Stimulated activated naive CD4-positive, alpha-beta T cell treated with Interleukin-2 at 50 U/mL for 16 hours (primary cell): ENCODE results near the gene CCDC57.
"Not testable (repeated sequence)": the region's sequence is repeated elsewhere in the genome, so short reads cannot be mapped to it uniquely, and the experiment has no call there.

ENCODE experiments used
- DNase-seq: peaks from one replicate; lab custom pipeline; 2025; lab: John Stamatoyannopoulos, UW

Gene CCDC57

GRCh38 chr17:82212331-82213250 lies at the start of gene CCDC57:
Gene CCDC57, minus strand, starts transcription at chr17:82212842. Its CDS starts 10,898 bp downstream, at chr17:82201944.
- DNase-seq = peak; percentile 65

DNA sequence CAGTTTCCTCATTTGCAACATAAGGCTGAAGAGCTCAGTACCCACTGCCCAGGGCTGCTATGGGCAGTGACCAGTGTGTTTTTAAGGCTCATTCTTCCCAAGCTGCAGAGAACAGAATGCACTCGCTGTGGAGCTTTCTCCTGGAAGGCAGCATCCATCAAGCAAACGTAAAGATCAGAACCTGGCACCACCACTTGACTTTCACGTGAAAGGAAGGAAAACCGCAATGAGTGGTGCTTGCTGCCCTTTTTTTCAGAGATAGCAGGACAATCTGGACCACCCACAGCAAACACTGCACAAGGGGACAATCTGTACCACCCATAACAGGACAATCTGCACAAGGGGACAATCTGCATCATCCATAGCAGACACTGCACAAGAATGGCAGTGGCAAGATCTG lies 49.7 kb upstream of the CCDC57 start:
- DNase-seq = no peak

GRCh38 chr17:82259972-82260961 lies 47.6 kb upstream of the CCDC57 start:
- not testable (repeated sequence) for DNase-seq

DNA sequence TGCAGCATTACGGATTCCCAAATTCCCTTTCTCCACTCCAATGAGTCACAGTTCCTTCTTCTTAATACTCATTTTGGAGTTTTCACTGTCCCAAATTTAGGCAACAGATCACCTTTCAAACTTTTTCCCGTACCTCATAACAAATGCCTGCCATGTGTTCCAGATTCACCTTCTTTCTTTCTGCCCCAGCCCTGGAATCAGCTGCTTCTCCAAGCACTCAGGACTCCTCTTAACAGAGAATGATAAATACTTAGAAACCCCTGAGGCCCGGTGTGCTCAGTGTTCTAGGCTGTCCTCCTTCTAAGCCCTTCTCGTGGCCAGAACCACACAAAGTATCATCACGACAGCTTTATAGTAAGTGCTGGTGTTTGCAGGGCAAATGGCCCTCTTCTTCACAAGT lies 45.9 kb upstream of the CCDC57 start:
- no peak for DNase-seq

- peak; percentile 56 for DNase-seq
These were observed 44.8 kb upstream of the CCDC57 start for GRCh38 chr17:82257473-82257872.

GRCh38 chr17:82256242-82256885 lies 43.7 kb upstream of the CCDC57 start:
- DNase-seq = no peak

DNA sequence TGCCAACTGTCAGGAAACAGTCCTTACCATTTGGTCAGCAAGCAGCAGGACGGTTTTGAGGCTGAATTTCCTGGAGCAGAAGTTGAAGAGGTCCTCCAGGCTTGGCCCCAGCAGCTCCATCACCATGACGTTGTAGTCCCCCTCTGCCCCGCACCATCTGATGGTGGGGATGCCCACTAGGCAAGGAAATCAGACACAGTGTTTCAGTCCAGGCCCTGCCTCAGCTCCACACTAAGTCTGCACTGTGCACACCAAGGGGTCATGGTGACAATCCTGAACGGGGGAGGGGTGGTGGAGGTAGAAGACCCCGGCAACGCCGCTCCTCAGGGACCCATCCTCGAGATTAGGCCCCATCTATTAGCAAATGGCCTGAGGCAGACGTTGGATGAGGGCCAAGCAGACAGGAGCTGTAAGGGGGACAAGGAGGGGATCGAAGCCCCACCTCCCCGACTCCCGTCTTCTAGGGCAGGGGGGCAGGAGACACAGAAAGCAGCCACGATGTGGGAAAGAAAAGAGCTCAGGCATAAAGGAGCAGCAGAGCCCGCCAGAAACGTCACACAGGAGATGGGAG lies 42.8 kb upstream of the CCDC57 start:
- DNase-seq = no peak

- not testable (repeated sequence) for DNase-seq
These were observed 42.1 kb upstream of the CCDC57 start for GRCh38 chr17:82254746-82255145.

DNA sequence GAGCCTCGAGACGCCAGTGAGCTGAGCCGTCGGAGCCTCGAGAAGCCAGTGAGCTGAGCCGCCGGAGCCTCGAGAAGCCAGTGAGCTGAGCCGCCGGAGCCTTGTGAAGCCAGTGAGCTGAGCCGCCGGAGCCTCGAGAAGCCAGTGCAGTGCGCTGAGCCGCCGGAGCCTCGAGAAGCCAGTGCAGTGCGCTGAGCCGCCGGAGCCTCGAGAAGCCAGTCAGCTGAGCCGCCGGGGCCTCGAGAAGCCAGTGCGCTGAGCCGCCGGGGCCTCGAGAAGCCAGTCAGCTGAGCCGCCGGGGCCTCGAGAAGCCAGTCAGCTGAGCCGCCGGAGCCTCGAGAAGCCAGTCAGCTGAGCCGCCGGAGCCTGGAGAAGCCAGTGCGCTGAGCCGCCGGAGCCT lies 41.5 kb upstream of the CCDC57 start:
- DNase-seq = not testable (repeated sequence)

- no peak for DNase-seq
These were observed 40.5 kb upstream of the CCDC57 start for GRCh38 chr17:82253179-82253544.

DNA sequence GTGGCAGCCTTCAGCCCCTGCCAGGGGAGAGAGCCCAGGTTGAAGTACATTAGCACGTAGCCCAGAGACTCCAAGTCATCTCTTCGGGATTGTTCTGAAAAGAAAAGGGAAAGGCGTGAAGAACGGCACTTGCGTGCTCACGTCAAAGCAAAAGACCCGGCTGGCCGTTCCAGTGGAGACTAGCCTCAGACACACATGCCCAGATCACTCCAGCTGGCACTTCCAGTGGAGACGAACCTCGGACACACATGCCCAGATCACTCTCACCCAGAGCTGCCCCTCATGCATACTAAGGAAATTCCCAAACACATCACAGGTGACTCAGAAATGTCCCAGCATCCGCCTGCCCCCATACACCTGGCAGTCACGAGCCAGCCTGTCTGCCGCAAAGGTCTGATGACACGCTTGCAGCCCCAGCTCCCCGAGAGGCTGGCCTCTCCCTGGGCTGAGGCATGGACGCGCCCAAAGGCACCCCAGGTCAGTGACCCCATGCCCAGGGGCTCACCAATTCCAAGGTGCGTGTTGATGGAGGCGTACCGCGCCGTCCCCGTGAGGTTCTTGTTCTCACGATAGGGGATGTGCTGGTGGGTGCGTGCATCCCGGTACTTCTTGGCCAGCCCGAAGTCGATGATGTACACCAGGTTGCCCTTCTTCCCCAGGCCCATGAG lies 40.0 kb upstream of the CCDC57 start:
- no peak for DNase-seq

- no peak for DNase-seq
These were observed 38.3 kb upstream of the CCDC57 start for GRCh38 chr17:82250868-82251500.

- DNase-seq = no peak
These were observed 37.4 kb upstream of the CCDC57 start for GRCh38 chr17:82249896-82250581.

- DNase-seq = no peak
These were observed 36.4 kb upstream of the CCDC57 start for GRCh38 chr17:82248815-82249674.

DNA sequence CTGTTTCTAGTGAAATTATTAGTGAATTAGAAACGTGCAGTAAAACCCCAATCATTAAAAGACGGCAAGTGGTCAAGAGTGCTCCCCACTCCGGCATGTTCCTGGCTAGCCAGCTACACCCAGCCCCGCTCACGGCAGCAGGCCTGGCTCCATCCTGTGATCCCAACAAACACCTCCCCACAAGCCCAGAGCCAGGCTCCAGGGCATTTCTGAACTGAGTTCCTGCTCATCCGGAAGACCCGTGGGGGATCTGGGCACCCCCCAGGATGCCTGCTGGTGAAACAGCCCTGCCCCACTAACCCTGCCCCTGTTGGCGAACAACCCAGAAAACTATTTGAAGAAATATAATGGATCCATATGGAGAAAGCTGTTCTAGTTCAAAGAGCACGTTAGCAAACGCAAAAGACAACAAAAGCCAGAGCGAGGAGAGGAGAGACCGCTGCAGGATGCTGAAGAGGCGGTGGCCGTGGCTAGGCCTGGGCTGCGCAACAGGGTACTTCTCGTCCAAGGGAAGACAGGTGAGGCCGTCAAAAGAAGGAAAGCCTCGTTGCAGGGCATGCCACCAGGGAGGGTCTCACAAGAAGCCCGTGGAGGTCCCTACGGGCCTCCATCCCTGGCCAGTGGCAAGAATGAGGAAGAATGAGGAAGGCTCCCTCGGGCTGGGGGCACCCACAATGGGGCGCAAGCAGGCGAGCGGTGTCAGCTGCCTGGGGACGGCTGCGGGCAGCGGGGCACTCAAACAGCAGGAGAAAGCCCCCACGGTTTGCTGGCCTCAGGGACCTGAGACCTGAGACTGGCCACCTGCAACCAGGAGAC lies 35.4 kb upstream of the CCDC57 start:
- DNase-seq = no peak

DNA sequence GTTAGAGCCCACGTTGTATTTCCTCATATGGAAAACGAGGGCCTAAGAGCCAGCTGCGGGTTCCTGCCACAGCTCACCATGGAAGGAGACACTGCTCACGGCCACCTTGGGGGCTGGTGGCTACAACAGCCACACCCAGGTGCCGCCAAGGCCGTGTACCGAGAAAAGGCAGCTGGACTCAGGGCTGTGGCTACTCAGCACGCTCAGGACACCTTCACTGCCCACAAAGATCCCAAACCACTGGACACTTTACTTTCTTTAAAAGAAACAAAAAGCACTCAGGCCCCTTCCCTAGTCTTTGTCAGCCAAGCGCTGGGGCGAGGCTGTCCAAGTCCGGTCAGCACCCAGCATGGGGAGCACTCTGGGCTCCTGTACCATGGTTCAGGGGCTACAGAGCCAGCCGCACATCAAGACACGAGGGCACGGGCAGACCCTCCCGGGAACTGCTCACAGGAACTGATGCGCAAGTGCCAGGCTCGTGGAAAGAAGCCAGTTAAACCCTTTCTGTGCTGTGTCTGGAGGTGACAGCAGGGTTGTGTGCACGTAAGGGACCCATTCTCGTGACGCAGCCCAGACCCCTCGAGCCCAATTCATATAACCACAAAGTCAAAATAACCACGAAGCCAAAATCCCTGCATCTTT lies 34.7 kb upstream of the CCDC57 start:
- no peak for DNase-seq

DNA sequence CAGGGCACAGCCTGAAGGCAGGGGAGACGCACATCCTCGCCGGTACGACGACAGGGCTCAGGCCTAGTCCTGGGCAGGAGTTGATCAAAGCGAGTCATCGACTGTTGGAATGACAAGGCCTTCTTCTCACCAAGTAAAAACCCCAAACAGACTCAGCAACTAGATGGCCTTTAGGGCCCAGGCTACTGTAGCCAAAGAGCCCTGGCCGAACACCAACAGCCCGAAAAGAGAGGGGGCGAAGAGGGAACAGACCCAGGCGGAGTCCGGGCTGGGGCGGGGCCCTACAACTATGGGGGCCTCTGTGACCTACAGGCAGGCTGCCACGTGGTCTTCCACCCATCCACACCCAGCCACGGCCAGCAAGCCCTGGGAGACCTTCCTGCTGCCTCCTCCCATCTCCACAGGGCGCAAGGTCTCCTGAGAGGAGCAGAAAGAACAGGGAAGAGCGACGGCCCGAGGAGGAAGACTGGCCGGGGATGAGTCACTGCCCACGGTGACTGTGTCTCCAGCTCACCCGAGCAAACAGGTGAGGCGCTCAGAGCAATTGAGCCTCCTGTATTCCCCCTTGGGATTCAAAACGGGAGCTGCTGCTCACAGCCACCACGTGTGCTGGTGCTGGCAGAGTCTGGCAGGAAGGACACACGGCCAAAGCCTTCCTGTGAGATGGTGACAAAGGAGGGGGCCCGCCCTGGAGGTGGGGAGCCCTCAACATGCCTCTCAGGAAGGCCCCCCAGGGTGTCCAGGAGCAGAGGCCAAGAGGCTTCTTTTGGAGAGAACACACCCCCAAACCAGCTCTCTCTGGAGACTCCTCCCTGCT lies 33.9 kb upstream of the CCDC57 start:
- no peak for DNase-seq
